Left lung (tissue), 10 donors: Measurements from ENCODE around the gene ARHGDIA. TPM values are rescaled to one million over a fixed set of nuclear protein-coding genes. Genes with fewer than 3 reads are reported as not detected.

Source experiments
- ATAC-seq: fragments of 200-7000 bp; cut with Tn5 transposase; one replicate; pipeline ENCODE4 v1.9.1; 2020; ENCODE audit warnings: moderate library complexity
- DNase-seq, 4 donors: peaks; one replicate each; pipeline ENCODE4 v3.0.0-alpha.2; 2013 to 2020
- H3K27ac ChIP-seq, 2 donors: fragments of 200-600 bp; sonication (generic) in 1 of 2; one replicate each; pipeline versions ENCODE4 v1.5.0 to v1.8.0; 2020 to 2021
- H3K27me3 ChIP-seq, 2 donors: fragments of 200-600 bp; sonication (generic) in 1 of 2; one replicate each; pipeline versions ENCODE4 v1.5.0 to v1.8.0; 2020 to 2021
- H3K36me3 ChIP-seq, 2 donors: fragments of 200-600 bp; sonication (generic) in 1 of 2; one replicate each; pipeline versions ENCODE4 v1.5.0 to v1.8.0; 2020 to 2021
- H3K4me1 ChIP-seq, 2 donors: fragments of 200-600 bp; one replicate each; pipeline ENCODE4 v1.8.0; 2021
- H3K4me3 ChIP-seq, 2 donors: fragments of 200-600 bp; sonication (generic) in 1 of 2; one replicate each; pipeline versions ENCODE4 v1.5.0 to v1.8.0; 2020 to 2021; ENCODE audit warnings: mild to moderate bottlenecking in 1 of 2
- H3K9me3 ChIP-seq, 2 donors: fragments of 200-600 bp; sonication (generic) in 1 of 2; one replicate each; pipeline versions ENCODE4 v1.5.0 to v1.8.0; 2020 to 2021
- intact Hi-C, 2 donors: fragments of 100-400 bp; cut with DNase I; formaldehyde crosslinking; loops; one replicate each; pipeline versions ENCODE4 v1.11.2 to v1.14.2; 2022
- polyA plus RNA-seq, 6 donors: library from polyadenylated mRNA; unstranded; fragments of 120-200 nt; gene quantifications; one replicate each; pipeline ENCODE4 v1.2.1, GENCODE V29; 2013; ENCODE audit not compliant: insufficient read length in 6 of 6
- total RNA-seq, 2 donors: library from RNA; stranded (reverse); fragmentation: NEBNext Ultra II Directional; extraction: Animal tissue kit (Norgen Biotek cat#: 25700); gene quantifications; one replicate each; pipeline ENCODE4 v1.2.1, GENCODE V29; 2021
- TF ChIP-seq, protein P1 (sequence below), 2 donors: fragments of 200-600 bp; sonication (generic) in 1 of 2; IDR thresholded peaks; one replicate each; pipeline versions ENCODE4 v1.5.0 to v1.8.0; 2021; ENCODE audit warnings: antibody characterized with exemption in 2 of 2
- donor health status: DM: no; HTN: yes; CAD: no.
- donor health status: DM: no; HTN: no; CAD: no.

The ARHGDIA gene
- total and polyA plus RNA-seq, 8 donors = 139 to 481 (median 194) TPM

DNA sequence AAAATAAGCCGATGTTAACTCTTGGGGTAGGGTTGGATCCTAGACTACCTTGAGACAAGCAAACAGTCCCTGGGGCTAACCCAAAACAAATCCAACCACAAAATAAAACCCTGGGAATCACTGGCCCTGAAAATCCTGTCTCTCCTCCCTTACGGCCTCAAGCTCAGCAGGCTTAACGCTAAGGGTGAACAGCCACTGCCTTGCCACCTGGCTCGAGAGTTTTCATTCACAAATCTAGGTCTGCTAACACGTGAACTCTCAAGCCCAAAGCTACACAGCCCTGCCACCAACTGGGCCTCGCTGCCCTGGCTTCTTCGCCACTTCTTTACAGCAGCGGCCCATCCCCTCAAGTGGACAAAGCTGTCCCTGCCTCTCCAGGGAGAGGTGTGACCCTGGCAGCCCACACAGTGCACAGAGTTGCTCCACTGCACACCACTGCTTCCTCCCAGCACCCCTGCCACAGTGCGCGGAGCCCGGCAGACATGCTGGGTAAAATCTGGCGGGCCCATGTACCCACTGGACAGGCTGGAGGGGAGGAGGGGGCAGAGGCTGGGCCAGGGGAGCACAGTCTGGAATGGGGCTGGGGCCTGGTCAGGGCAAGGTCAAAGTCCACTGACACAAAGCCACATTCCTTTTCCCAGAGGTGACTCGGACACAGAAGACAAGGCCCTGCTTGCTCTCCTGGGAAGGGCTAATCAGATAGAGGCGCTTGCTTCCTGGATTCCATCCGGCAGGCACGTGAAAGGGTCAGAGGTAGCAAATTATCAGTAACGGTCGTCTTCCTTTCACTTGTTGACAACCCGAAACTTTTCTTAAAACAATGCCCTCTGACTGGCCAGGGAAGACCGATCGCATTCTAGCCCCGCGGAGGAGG, 39.1 kb upstream of the ARHGDIA start:
- no peak for ATAC-seq
- TF ChIP-seq, protein P1, sequence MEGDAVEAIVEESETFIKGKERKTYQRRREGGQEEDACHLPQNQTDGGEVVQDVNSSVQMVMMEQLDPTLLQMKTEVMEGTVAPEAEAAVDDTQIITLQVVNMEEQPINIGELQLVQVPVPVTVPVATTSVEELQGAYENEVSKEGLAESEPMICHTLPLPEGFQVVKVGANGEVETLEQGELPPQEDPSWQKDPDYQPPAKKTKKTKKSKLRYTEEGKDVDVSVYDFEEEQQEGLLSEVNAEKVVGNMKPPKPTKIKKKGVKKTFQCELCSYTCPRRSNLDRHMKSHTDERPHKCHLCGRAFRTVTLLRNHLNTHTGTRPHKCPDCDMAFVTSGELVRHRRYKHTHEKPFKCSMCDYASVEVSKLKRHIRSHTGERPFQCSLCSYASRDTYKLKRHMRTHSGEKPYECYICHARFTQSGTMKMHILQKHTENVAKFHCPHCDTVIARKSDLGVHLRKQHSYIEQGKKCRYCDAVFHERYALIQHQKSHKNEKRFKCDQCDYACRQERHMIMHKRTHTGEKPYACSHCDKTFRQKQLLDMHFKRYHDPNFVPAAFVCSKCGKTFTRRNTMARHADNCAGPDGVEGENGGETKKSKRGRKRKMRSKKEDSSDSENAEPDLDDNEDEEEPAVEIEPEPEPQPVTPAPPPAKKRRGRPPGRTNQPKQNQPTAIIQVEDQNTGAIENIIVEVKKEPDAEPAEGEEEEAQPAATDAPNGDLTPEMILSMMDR (IDR thresholded peaks at IDR 0.05) = no peak

DNA sequence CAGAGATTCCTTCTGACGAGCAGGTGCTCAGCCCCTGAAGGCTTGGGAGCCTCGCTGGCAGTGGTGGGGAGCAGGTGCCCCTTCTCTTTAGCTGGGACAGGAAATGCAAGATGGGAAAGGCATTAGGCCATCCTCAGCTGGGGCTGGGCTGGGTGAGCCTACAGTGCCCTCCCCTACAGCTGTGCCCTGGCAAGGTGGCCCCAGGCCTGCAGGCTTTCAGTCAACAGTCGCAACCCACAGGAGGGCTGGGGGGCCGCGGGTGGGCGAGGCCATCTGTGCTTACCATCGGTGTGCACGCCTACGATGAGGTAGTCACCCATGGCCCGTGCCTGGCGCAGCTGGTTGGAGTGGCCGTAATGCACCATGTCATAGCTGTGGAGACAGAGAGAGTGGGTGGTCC, 38.1 kb upstream of the ARHGDIA start:
- peaks cover 10 to 33% of the 10 kb centered on the region in 2 donors for H3K4me1 ChIP-seq
- no peaks in the 10 kb centered on the region for H3K9me3 ChIP-seq
- TF ChIP-seq, protein P1 (IDR thresholded peaks at IDR 0.05) = no peak
- H3K27me3 ChIP-seq = no peaks in the 10 kb centered on the region
- H3K4me3 ChIP-seq = no peak overlapping the region
- DNase-seq = no peak
- intact Hi-C loops = no loop called here
- no peak overlapping the region for H3K27ac ChIP-seq
- H3K36me3 ChIP-seq = peaks cover 0 to 77% of the 10 kb centered on the region in 2 donors
- no peak for ATAC-seq

More for the DNA sequence above, 39.1 kb upstream of the ARHGDIA start:
- H3K9me3 ChIP-seq = no peaks in the 10 kb centered on the region
- peaks cover 0 to 77% of the 10 kb centered on the region in 2 donors for H3K36me3 ChIP-seq
- intact Hi-C loops = no loop called here
- H3K4me1 ChIP-seq = peaks cover 10 to 33% of the 10 kb centered on the region in 2 donors
- no peaks in the 10 kb centered on the region for H3K27me3 ChIP-seq
- H3K27ac ChIP-seq = peak overlapping the region in 1 of 2 donors; percentile 53
- H3K4me3 ChIP-seq = peak overlapping the region; percentile 73 to 81
- DNase-seq = no peak

DNA sequence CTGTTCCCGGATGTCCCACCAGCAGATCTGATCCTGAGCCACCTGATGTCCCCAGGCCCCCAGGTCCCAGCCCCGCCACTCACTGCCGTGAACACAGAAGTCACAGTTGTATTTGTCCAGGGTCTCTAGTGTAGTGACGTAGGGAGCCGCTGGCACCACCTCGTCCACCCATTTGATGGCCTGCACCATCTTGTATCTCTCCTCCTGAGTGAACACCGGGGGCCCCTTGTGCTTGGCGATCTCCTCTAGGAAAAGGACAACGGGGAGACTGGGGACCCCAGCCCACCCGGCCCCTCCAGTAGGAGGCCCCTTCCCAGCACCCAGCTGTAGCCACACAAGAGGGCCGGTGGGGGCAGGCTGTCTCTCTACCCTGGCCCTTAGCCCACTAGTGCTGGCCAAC, 37.7 kb upstream of the ARHGDIA start:
- TF ChIP-seq, protein P1 (IDR thresholded peaks at IDR 0.05) = no peak

DNA sequence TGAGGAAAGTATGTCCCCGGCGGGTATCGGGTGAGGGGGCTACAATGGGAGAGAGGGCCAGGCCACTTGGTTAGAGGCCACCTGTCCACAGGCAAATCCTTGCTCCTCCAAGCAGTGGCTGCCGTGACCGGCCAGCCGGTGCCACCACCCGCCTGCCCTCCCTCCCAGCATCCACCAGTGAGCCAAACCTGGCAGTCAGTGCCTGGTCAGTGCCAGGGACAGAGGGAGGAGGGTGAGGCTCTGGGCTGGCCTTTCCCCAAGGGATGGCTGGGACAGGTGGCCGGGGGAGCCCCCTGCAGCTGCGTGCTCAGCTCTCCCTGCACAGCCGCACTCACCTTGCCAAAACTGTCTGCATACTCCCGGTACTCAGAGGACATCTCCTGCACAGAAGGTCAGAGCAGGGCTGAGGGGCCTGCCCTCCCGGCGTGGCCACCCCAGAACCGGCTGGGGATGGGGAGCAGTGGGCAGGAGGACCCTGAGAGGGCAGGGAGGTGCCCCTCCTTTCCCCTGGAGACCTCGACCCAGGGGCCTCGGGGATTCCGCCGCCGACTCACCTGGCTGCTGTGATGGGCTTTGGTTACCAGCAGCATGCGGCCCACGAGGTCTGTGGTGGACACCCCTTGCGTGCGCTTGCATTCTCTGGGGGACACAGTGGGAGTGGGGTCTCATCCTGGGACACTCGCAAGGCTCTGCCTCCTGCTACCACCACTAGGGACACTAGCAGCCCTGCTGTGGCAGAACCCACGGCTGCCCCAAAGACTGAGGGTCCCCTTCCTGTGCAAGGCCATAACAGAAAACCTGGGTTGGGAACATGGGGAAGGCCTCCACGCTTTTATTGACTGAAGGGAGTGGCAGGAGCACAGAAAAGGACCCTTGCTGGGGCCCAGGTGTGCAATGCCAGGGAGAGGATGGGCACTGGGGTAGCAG, 36.3 kb upstream of the ARHGDIA start:
- Histone ChIP-seq H3K9me3 (no peaks in the 10 kb centered on the region), H3K4me3 (no peak overlapping the region), H3K4me1 (peaks cover 12 to 37% of the 10 kb centered on the region in 2 donors), H3K36me3 (peaks cover 0 to 70% of the 10 kb centered on the region in 2 donors), H3K27ac (no peak overlapping the region), H3K27me3 (peaks cover 0 to 9% of the 10 kb centered on the region in 2 donors)
- ATAC-seq = no peak
- intact Hi-C loops = no loop called here
- no peak for DNase-seq
- TF ChIP-seq, protein P1 (IDR thresholded peaks at IDR 0.05) = no peak

More for the DNA sequence above, 37.7 kb upstream of the ARHGDIA start:
- DNase-seq (no peak), ATAC-seq (no peak)
- H3K4me1 ChIP-seq = peaks cover 10 to 33% of the 10 kb centered on the region in 2 donors
- H3K27ac ChIP-seq = no peak overlapping the region
- intact Hi-C loops = no loop called here
- H3K4me3 ChIP-seq = no peak overlapping the region
- peaks cover 0 to 77% of the 10 kb centered on the region in 2 donors for H3K36me3 ChIP-seq
- no peaks in the 10 kb centered on the region for H3K27me3 ChIP-seq
- no peaks in the 10 kb centered on the region for H3K9me3 ChIP-seq
